Measurements from ENCODE around the gene RAB31.

DNA sequence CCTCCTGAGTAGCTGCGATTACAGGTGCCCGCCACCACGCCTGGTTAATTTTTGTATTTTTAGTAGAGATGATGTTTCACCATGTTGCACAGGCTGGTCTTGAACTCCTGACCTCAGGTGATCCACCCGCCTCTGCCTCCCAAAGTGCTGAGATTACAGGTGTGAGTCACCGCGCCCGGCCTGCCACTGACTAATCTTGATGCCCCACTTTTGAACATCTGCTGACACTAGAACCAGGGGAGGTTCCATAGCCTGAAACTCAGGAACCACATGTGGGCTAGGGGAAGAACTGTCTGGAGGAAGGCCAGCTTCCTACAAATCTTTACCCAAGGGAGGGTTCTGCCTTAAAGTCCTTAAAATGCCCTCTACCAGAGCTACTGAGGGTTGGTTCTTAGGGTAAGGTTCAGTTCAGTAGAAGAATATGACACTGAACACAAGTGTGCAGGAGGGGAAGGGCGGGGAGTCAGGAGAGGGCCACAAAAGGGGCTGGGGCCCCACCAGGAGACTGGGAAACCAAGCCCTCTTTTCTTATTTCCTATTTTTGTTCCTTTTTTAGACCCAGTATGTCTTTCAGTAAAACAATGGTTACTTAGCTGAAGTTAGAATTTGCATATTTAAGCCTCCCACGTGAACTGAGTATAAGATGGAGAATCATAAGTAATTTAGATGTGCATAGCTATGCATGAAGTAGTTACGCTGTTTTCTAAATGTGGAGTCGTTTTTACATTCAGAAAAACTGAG is 6.3 kb upstream of the RAB31 start:
- TF ChIP-seq MYC (IDR thresholded peaks at IDR 0.05; ENCODE audit: borderline replicate concordance, low read length): no peak
- TF ChIP-seq, protein P1, sequence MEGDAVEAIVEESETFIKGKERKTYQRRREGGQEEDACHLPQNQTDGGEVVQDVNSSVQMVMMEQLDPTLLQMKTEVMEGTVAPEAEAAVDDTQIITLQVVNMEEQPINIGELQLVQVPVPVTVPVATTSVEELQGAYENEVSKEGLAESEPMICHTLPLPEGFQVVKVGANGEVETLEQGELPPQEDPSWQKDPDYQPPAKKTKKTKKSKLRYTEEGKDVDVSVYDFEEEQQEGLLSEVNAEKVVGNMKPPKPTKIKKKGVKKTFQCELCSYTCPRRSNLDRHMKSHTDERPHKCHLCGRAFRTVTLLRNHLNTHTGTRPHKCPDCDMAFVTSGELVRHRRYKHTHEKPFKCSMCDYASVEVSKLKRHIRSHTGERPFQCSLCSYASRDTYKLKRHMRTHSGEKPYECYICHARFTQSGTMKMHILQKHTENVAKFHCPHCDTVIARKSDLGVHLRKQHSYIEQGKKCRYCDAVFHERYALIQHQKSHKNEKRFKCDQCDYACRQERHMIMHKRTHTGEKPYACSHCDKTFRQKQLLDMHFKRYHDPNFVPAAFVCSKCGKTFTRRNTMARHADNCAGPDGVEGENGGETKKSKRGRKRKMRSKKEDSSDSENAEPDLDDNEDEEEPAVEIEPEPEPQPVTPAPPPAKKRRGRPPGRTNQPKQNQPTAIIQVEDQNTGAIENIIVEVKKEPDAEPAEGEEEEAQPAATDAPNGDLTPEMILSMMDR (IDR thresholded peaks at IDR 0.05): no peak
- no peak for TF ChIP-seq POLR2A (IDR thresholded peaks at IDR 0.05; ENCODE audit: low read length)

Data from A549 (cell line).